Measurements from ENCODE around the gene EMX1. TPM values are rescaled to one million over a fixed set of nuclear protein-coding genes. Genes with fewer than 3 reads are reported as not detected.

The EMX1 gene
- total RNA-seq, 4 donors from 2014 or later: 0.26 TPM; not detected in 3

DNA sequence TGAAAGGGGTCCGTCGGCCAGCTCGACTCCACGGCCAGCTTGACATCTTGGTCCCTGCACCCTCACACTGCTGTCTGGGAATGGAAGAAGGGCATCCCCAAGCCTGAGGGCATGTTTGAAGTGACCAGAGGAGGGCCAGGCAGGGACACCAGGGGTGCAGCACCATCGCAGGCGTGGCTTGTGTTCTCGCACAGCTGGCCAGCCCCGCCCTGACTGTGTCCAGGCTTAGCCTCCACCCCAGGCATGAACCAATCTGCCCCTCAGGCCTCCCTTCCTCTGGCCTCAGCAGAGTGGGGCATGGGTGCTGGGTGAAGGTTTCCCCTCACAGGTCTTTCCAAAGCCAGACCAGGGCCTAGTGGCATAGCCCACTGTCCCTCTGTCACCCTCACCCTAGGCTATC is 25.0 kb downstream of the EMX1 start:
- no peak for DNase-seq (ENCODE audit: low spot score in 2 of 2)

GRCh38 chr2:72942881-72943418 is 25.6 kb downstream of the EMX1 start:
- WGBS, 2 donors: 92 to 98% methylated on average over 8 of the region's 8 CpGs
- intact Hi-C loops (cut with DNase I; ENCODE audit: low total_unique reads): no loop called here
- H3K4me3 ChIP-seq (ENCODE audit: low read depth, poor library complexity, severe bottlenecking): no peak overlapping the region
- TF ChIP-seq CTCF (IDR thresholded peaks at IDR 0.05) (no peak), POLR2A (IDR thresholded peaks at IDR 0.05) (no peak)
- DNase-seq (ENCODE audit: low spot score in 2 of 2): no peak

More for the DNA sequence above, 25.0 kb downstream of the EMX1 start:
- intact Hi-C loops (cut with DNase I; ENCODE audit: low total_unique reads): no loop called here
- no peak overlapping the region for H3K4me3 ChIP-seq (ENCODE audit: low read depth, poor library complexity, severe bottlenecking)
- TF ChIP-seq CTCF (IDR thresholded peaks at IDR 0.05) (no peak), POLR2A (IDR thresholded peaks at IDR 0.05) (no peak)
- WGBS, 2 donors: 84 to 93% methylated on average over 8 of the region's 8 CpGs

DNA sequence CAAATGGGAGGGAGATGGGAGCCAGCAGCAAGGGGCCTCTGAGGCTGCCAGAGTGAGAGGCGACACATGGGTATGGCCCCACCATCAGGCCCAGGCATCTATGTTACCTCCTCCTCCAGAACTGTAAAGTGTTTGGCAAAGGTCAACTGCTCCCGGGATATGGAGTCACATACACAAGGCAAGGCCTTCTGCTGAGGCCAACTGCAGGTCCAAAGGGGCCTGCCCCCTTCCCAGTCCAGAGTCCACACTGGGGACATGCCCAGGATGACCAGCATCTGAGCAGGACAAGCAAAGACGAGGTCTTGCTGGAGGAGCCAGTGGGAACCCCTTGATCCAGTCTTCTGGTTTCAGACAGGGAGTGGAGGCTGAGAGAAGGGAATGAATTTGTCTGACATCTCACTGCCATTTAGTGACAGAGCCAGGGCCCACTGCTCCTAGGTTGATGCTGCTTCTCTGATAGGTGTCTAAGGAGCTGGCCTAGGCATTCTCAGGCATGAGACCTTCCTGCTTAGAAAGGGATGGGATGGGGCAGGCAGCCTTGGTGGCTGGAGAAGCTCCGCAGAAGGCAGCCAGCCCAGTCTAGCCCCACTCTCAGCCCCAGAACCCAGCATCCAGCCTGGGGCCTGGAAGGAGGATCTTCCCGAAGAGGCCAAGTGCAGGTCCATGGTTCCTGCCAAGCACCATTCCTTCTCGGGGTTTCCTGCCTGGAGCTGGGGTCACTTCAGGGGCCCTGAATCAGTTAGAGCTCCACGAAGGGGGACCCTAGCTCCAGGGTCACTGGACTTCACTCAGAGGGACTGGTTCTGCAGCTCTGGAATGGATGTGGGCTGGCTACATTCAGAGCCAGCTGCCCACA is 26.4 kb downstream of the EMX1 start:
- intact Hi-C loops (cut with DNase I; ENCODE audit: low total_unique reads): no loop called here
- WGBS, 2 donors: 91% methylated on average over 6 to 7 of the region's 7 CpGs
- H3K4me3 ChIP-seq (ENCODE audit: low read depth, poor library complexity, severe bottlenecking): no peak overlapping the region
- DNase-seq (ENCODE audit: low spot score in 2 of 2): no peak
- TF ChIP-seq POLR2A (IDR thresholded peaks at IDR 0.05) (no peak), CTCF (IDR thresholded peaks at IDR 0.05) (no peak)

DNA sequence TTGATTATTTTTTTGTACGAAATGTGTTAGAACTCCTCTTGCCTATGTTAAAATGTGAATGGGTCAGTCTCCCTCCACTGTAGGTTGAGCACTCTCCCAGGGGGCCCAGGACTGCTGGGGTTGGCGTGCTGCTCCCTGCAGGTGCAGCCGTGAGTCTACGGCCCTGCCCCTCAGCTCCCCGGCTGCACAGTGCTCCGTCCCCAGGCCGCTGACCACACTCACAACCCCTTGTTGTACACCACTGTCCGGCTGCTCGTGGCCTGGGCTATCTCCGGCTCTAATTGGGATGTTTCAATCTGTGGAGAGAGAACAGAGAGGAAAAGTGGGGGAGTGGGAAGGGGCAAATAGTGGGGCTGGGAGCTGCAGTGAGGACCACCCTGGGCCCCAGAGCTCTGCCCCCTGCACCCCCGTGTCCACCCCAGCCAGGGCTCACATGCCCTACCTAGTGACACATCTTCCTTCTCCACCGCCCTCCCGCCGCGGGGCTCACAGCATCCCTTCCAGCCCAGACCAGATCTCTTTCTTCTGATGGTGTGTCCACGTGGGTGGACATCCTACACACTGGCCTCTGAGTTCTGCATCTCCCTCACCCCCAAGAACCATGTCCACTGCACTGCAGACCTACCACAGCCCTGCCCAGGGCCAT is 27.6 kb downstream of the EMX1 start:
- no peak for TF ChIP-seq CTCF (IDR thresholded peaks at IDR 0.05)
- no peak for TF ChIP-seq POLR2A (IDR thresholded peaks at IDR 0.05)
- no peak overlapping the region for H3K4me3 ChIP-seq (ENCODE audit: low read depth, poor library complexity, severe bottlenecking)
- intact Hi-C loops (cut with DNase I; ENCODE audit: low total_unique reads): no loop called here
- no peak for DNase-seq (ENCODE audit: low spot score in 2 of 2)
- WGBS, 2 donors: 94 to 97% methylated on average over 16 of the region's 16 CpGs

DNA sequence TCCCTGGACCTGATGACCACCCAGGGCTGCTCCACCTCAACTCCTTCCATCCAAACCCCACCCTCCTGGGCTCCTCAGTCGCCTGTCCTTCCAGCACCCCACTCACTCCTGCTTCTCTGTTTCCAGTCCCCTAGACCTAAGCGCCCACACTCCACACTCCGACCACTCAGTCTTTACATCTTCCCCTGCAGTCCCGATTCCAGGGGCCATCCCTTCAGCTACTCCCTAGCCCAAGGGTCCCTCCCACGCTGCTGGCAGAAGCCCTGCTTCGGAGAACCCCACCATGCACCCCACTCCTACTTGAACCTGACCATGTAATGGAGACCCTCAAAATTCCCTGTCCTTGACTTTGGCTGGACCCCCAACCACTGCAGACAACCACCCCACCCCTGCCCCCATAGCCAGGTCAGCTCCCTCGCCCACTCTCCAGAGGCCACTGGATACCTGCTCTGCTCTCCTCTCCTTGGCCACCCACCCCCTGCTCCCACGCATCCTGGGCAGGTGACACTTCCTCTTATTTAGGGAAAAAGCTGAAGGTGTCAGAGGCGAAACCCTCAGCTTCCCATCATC is 28.2 kb downstream of the EMX1 start:
- TF ChIP-seq POLR2A (IDR thresholded peaks at IDR 0.05): no peak
- no peak for TF ChIP-seq CTCF (IDR thresholded peaks at IDR 0.05)
- H3K4me3 ChIP-seq (ENCODE audit: low read depth, poor library complexity, severe bottlenecking): no peak overlapping the region
- intact Hi-C loops (cut with DNase I; ENCODE audit: low total_unique reads): no loop called here
- DNase-seq (ENCODE audit: low spot score in 2 of 2): no peak
- WGBS, 2 donors: 90 to 95% methylated on average over 9 of the region's 9 CpGs

Measured in lower leg skin (tissue), 4 donors.